ENCODE data around the gene KDM2B. TPM values are rescaled to one million over a fixed set of nuclear protein-coding genes. Genes with fewer than 3 reads are reported as not detected.

The KDM2B gene
- total RNA-seq, 1 experiment from 2014 or later: 39.1 TPM

- peak overlapping the region; percentile 95 for H2AFZ ChIP-seq (ENCODE audit: low read length)
- no peaks in the 10 kb centered on the region for H3K79me2 ChIP-seq (ENCODE audit: low read length)
- no peaks in the 10 kb centered on the region for H3K9me2 ChIP-seq (replicated peaks; ENCODE audit: insufficient read depth, low read length)
- DNase-seq: peak; percentile 80
- peaks cover 40% of the 10 kb centered on the region for H3K4me1 ChIP-seq (ENCODE audit: low read length)
- no peaks in the 10 kb centered on the region for H4K20me1 ChIP-seq (ENCODE audit: insufficient read depth, low read depth, low read length)
- H3K9ac ChIP-seq (ENCODE audit: low read length): peak overlapping the region; percentile 85
- no peaks in the 10 kb centered on the region for H3K9me3 ChIP-seq (ENCODE audit: low read length)
- no peaks in the 10 kb centered on the region for H3K36me3 ChIP-seq (ENCODE audit: insufficient read depth, low read length)
- peak overlapping the region; percentile 2 for H3K27ac ChIP-seq (ENCODE audit: low read length)
- peak overlapping the region; percentile 80 for H3K4me2 ChIP-seq (ENCODE audit: low read depth, low read length, poor library complexity, severe bottlenecking)
- H3K4me3 ChIP-seq (ENCODE audit: low read length): peak overlapping the region; percentile 63
- H3K27me3 ChIP-seq (ENCODE audit: low read length): no peaks in the 10 kb centered on the region
Observed at GRCh38 chr12:121579981-121580868, 598 bp downstream of the KDM2B start.

- peak overlapping the region; percentile 85 for H3K9ac ChIP-seq (ENCODE audit: low read length)
- H3K79me2 ChIP-seq (ENCODE audit: low read length): no peaks in the 10 kb centered on the region
- H3K4me3 ChIP-seq (ENCODE audit: low read length): peak overlapping the region; percentile 63
- H3K27me3 ChIP-seq (ENCODE audit: low read length): no peaks in the 10 kb centered on the region
- no peaks in the 10 kb centered on the region for H4K20me1 ChIP-seq (ENCODE audit: insufficient read depth, low read depth, low read length)
- no peaks in the 10 kb centered on the region for H3K9me3 ChIP-seq (ENCODE audit: low read length)
- H3K27ac ChIP-seq (ENCODE audit: low read length): peak overlapping the region; percentile 2
- H3K36me3 ChIP-seq (ENCODE audit: insufficient read depth, low read length): no peaks in the 10 kb centered on the region
- peaks cover 40% of the 10 kb centered on the region for H3K4me1 ChIP-seq (ENCODE audit: low read length)
- H3K9me2 ChIP-seq (replicated peaks; ENCODE audit: insufficient read depth, low read length): no peaks in the 10 kb centered on the region
- peak overlapping the region; percentile 80 for H3K4me2 ChIP-seq (ENCODE audit: low read depth, low read length, poor library complexity, severe bottlenecking)
- DNase-seq: peak; percentile 79
- peak overlapping the region; percentile 95 for H2AFZ ChIP-seq (ENCODE audit: low read length)
Observed at GRCh38 chr12:121579190-121579791, 1.5 kb downstream of the KDM2B start.

- H3K4me3 ChIP-seq (ENCODE audit: low read length): peak overlapping the region; percentile 63
- H3K36me3 ChIP-seq (ENCODE audit: insufficient read depth, low read length): no peaks in the 10 kb centered on the region
- H3K9me2 ChIP-seq (replicated peaks; ENCODE audit: insufficient read depth, low read length): no peaks in the 10 kb centered on the region
- H4K20me1 ChIP-seq (ENCODE audit: insufficient read depth, low read depth, low read length): no peaks in the 10 kb centered on the region
- H3K9ac ChIP-seq (ENCODE audit: low read length): peak overlapping the region; percentile 85
- DNase-seq: no peak
- H3K79me2 ChIP-seq (ENCODE audit: low read length): no peaks in the 10 kb centered on the region
- no peaks in the 10 kb centered on the region for H3K27me3 ChIP-seq (ENCODE audit: low read length)
- no peaks in the 10 kb centered on the region for H3K9me3 ChIP-seq (ENCODE audit: low read length)
- H3K4me2 ChIP-seq (ENCODE audit: low read depth, low read length, poor library complexity, severe bottlenecking): peak overlapping the region; percentile 80
- peaks cover 40% of the 10 kb centered on the region for H3K4me1 ChIP-seq (ENCODE audit: low read length)
- peak overlapping the region; percentile 95 for H2AFZ ChIP-seq (ENCODE audit: low read length)
- H3K27ac ChIP-seq (ENCODE audit: low read length): peak overlapping the region; percentile 2; the same call in 1 of the 2 replicates
Observed at GRCh38 chr12:121578230-121579189, 2.3 kb downstream of the KDM2B start.

- no peaks in the 10 kb centered on the region for H3K9me2 ChIP-seq (replicated peaks; ENCODE audit: insufficient read depth, low read length)
- H3K36me3 ChIP-seq (ENCODE audit: insufficient read depth, low read length): no peaks in the 10 kb centered on the region
- H3K4me1 ChIP-seq (ENCODE audit: low read length): peaks cover 38% of the 10 kb centered on the region
- H3K9me3 ChIP-seq (ENCODE audit: low read length): no peaks in the 10 kb centered on the region
- H3K79me2 ChIP-seq (ENCODE audit: low read length): no peaks in the 10 kb centered on the region
- peak overlapping the region; percentile 80 for H3K4me2 ChIP-seq (ENCODE audit: low read depth, low read length, poor library complexity, severe bottlenecking)
- no peak overlapping the region for H2AFZ ChIP-seq (ENCODE audit: low read length)
- DNase-seq: no peak
- no peaks in the 10 kb centered on the region for H4K20me1 ChIP-seq (ENCODE audit: insufficient read depth, low read depth, low read length)
- peak overlapping the region; percentile 20; the same call in 1 of the 2 replicates for H3K9ac ChIP-seq (ENCODE audit: low read length)
- H3K27ac ChIP-seq (ENCODE audit: low read length): no peak overlapping the region
- H3K4me3 ChIP-seq (ENCODE audit: low read length): no peak overlapping the region
- no peaks in the 10 kb centered on the region for H3K27me3 ChIP-seq (ENCODE audit: low read length)
Observed at GRCh38 chr12:121577443-121578180, 3.2 kb downstream of the KDM2B start.

GRCh38 chr12:121576851-121577391 is 3.9 kb downstream of the KDM2B start:
- H2AFZ ChIP-seq (ENCODE audit: low read length): no peak overlapping the region
- no peak overlapping the region for H3K4me2 ChIP-seq (ENCODE audit: low read depth, low read length, poor library complexity, severe bottlenecking)
- H3K4me1 ChIP-seq (ENCODE audit: low read length): peaks cover 31% of the 10 kb centered on the region
- H3K9me2 ChIP-seq (replicated peaks; ENCODE audit: insufficient read depth, low read length): no peaks in the 10 kb centered on the region
- no peak for DNase-seq
- no peaks in the 10 kb centered on the region for H3K27me3 ChIP-seq (ENCODE audit: low read length)
- H3K9ac ChIP-seq (ENCODE audit: low read length): 0 out of 2 replicates have a peak overlapping the region, but pooled peaks have one; percentile 20
- no peaks in the 10 kb centered on the region for H3K79me2 ChIP-seq (ENCODE audit: low read length)
- H3K36me3 ChIP-seq (ENCODE audit: insufficient read depth, low read length): no peaks in the 10 kb centered on the region
- no peak overlapping the region for H3K27ac ChIP-seq (ENCODE audit: low read length)
- H4K20me1 ChIP-seq (ENCODE audit: insufficient read depth, low read depth, low read length): no peaks in the 10 kb centered on the region
- no peaks in the 10 kb centered on the region for H3K9me3 ChIP-seq (ENCODE audit: low read length)
- no peak overlapping the region for H3K4me3 ChIP-seq (ENCODE audit: low read length)

- H2AFZ ChIP-seq (ENCODE audit: low read length): no peak overlapping the region
- H3K4me3 ChIP-seq (ENCODE audit: low read length): no peak overlapping the region
- H3K9ac ChIP-seq (ENCODE audit: low read length): no peak overlapping the region
- DNase-seq: no peak
- peaks cover 23% of the 10 kb centered on the region for H3K4me1 ChIP-seq (ENCODE audit: low read length)
- H3K27me3 ChIP-seq (ENCODE audit: low read length): no peaks in the 10 kb centered on the region
- H3K36me3 ChIP-seq (ENCODE audit: insufficient read depth, low read length): no peaks in the 10 kb centered on the region
- no peaks in the 10 kb centered on the region for H3K9me3 ChIP-seq (ENCODE audit: low read length)
- H3K9me2 ChIP-seq (replicated peaks; ENCODE audit: insufficient read depth, low read length): no peaks in the 10 kb centered on the region
- no peaks in the 10 kb centered on the region for H3K79me2 ChIP-seq (ENCODE audit: low read length)
- H3K27ac ChIP-seq (ENCODE audit: low read length): no peak overlapping the region
- H4K20me1 ChIP-seq (ENCODE audit: insufficient read depth, low read depth, low read length): no peaks in the 10 kb centered on the region
- H3K4me2 ChIP-seq (ENCODE audit: low read depth, low read length, poor library complexity, severe bottlenecking): no peak overlapping the region
Observed at GRCh38 chr12:121575952-121576625, 4.7 kb downstream of the KDM2B start.

GRCh38 chr12:121575051-121575450 is 5.8 kb downstream of the KDM2B start:
- peaks cover 16% of the 10 kb centered on the region for H3K4me1 ChIP-seq (ENCODE audit: low read length)
- no peak overlapping the region for H3K9ac ChIP-seq (ENCODE audit: low read length)
- no peaks in the 10 kb centered on the region for H3K9me2 ChIP-seq (replicated peaks; ENCODE audit: insufficient read depth, low read length)
- H2AFZ ChIP-seq (ENCODE audit: low read length): no peak overlapping the region
- no peaks in the 10 kb centered on the region for H3K27me3 ChIP-seq (ENCODE audit: low read length)
- no peak overlapping the region for H3K4me2 ChIP-seq (ENCODE audit: low read depth, low read length, poor library complexity, severe bottlenecking)
- H3K79me2 ChIP-seq (ENCODE audit: low read length): no peaks in the 10 kb centered on the region
- H3K36me3 ChIP-seq (ENCODE audit: insufficient read depth, low read length): no peaks in the 10 kb centered on the region
- H3K4me3 ChIP-seq (ENCODE audit: low read length): no peak overlapping the region
- H3K9me3 ChIP-seq (ENCODE audit: low read length): no peaks in the 10 kb centered on the region
- H4K20me1 ChIP-seq (ENCODE audit: insufficient read depth, low read depth, low read length): no peaks in the 10 kb centered on the region
- H3K27ac ChIP-seq (ENCODE audit: low read length): no peak overlapping the region
- DNase-seq: no peak

All from Karpas-422 (cell line).